WTC11 (cell line): Measurements from ENCODE around the gene MARVELD3. TPM values are rescaled to one million over a fixed set of nuclear protein-coding genes. Genes with fewer than 3 reads are reported as not detected.
"Not testable (repeated sequence)": the region's sequence is repeated elsewhere in the genome, so short reads cannot be mapped to it uniquely, and the experiment has no call there.

ENCODE experiments used
- ATAC-seq: fragments of 200-7000 bp; cut with Tn5 transposase; 2 replicates; pipeline ENCODE4 v1.10.0; 2021; ENCODE audit warnings: mild to moderate bottlenecking, moderate library complexity
- CTCF ChIA-PET: fragments of 300-600 bp; sonication (Branson Sonifier 250); formaldehyde crosslinking; loops from one replicate; lab custom pipeline; 2021; ENCODE audit warnings: antibody characterized with exemption; lab: Charles Lee
- POLR2A ChIA-PET: fragments of 350-600 bp; sonication (Branson Sonifier 250); formaldehyde crosslinking; loops from one replicate; lab custom pipeline; 2021; ENCODE audit warnings: antibody characterized with exemption; lab: Charles Lee
- DNase-seq: peaks from one replicate; pipeline ENCODE4 v3.0.0; 2021; ENCODE audit warnings: low spot score
- H3K27ac Mint-ChIP-seq: 2 replicates; pipeline ENCODE4 v1.8.0; 2021; ENCODE audit warnings: mixed read lengths
- H3K27me3 Mint-ChIP-seq: 2 replicates; pipeline ENCODE4 v1.8.0; 2021; ENCODE audit warnings: low read depth, mild to moderate bottlenecking, moderate library complexity, mixed read lengths
- H3K36me3 Mint-ChIP-seq: 2 replicates; pipeline ENCODE4 v1.8.0; 2021; ENCODE audit warnings: mixed read lengths
- H3K4me1 Mint-ChIP-seq: 2 replicates; pipeline ENCODE4 v1.8.0; 2022; ENCODE audit warnings: mixed read lengths
- H3K4me3 Mint-ChIP-seq: 2 replicates; pipeline ENCODE4 v1.8.0; 2021; ENCODE audit warnings: mild to moderate bottlenecking, moderate library complexity, mixed read lengths
- H3K9me3 Mint-ChIP-seq: 2 replicates; pipeline ENCODE4 v1.8.0; 2021; ENCODE audit warnings: mixed read lengths
- AFF4 ChIP-seq: sonication (generic); formaldehyde crosslinking; IDR thresholded peaks from 2 replicates; pipeline ENCODE4 v1.8.1; 2023; ENCODE audit warnings: mild to moderate bottlenecking, missing genetic modification reagents, borderline replicate concordance
- CREM ChIP-seq: sonication (generic); formaldehyde crosslinking; IDR thresholded peaks from 2 replicates; pipeline ENCODE4 v1.8.1; 2022; ENCODE audit warnings: mild to moderate bottlenecking, missing genetic modification reagents, moderate library complexity
- CTCF ChIP-seq: fragments of 200-600 bp; IDR thresholded peaks from 2 replicates; pipeline ENCODE4 v1.8.0; 2022; ENCODE audit warnings: antibody characterized with exemption
- EMX1 ChIP-seq: fragments of 250-450 bp; sonication (Bioruptor Pico); IDR thresholded peaks from 2 replicates; pipeline ENCODE4 v1.8.0; 2021; ENCODE audit warnings: mild to moderate bottlenecking
- ETV6 ChIP-seq: sonication (generic); formaldehyde crosslinking; IDR thresholded peaks from 2 replicates; pipeline ENCODE4 v1.8.1; 2022; ENCODE audit warnings: mild to moderate bottlenecking, missing genetic modification reagents
- FOXJ3 ChIP-seq: sonication (generic); formaldehyde crosslinking; IDR thresholded peaks from 2 replicates; pipeline ENCODE4 v1.9.0; 2021; ENCODE audit warnings: missing genetic modification reagents, mild to moderate bottlenecking, borderline replicate concordance
- GABPB1 ChIP-seq: sonication (generic); formaldehyde crosslinking; IDR thresholded peaks from 2 replicates; pipeline ENCODE4 v1.8.1; 2023; ENCODE audit warnings: mild to moderate bottlenecking, missing genetic modification reagents
- IRF2 ChIP-seq: sonication (generic); formaldehyde crosslinking; IDR thresholded peaks from 2 replicates; pipeline ENCODE4 v1.8.0; 2022; ENCODE audit warnings: low read depth, missing genetic modification reagents, borderline replicate concordance
- MAX ChIP-seq: sonication (generic); formaldehyde crosslinking; IDR thresholded peaks from 2 replicates; pipeline ENCODE4 v1.8.0; 2022; ENCODE audit warnings: mild to moderate bottlenecking, missing genetic modification reagents
- MYBL2 ChIP-seq: sonication (generic); formaldehyde crosslinking; IDR thresholded peaks from 2 replicates; pipeline ENCODE4 v1.8.1; 2023; ENCODE audit warnings: mild to moderate bottlenecking, moderate library complexity, missing genetic modification reagents
- SP1 ChIP-seq: sonication (generic); formaldehyde crosslinking; conservative IDR thresholded peaks from 2 replicates; pipeline ENCODE4 v1.8.1; 2022; ENCODE audit warnings: missing genetic modification reagents
- TP53 ChIP-seq: sonication (generic); formaldehyde crosslinking; IDR thresholded peaks from 2 replicates; pipeline ENCODE4 v1.8.1; 2023; ENCODE audit warnings: mild to moderate bottlenecking, missing genetic modification reagents
- ZNF121 ChIP-seq: sonication (generic); formaldehyde crosslinking; IDR thresholded peaks from 2 replicates; pipeline ENCODE4 v1.8.0; 2023; ENCODE audit warnings: missing genetic modification reagents
- ZNF138 ChIP-seq: sonication (generic); formaldehyde crosslinking; conservative IDR thresholded peaks from 2 replicates; pipeline ENCODE4 v1.8.1; 2022; ENCODE audit warnings: mild to moderate bottlenecking, moderate library complexity, missing genetic modification reagents
- ZSCAN18 ChIP-seq: fragments of 250-450 bp; sonication (Bioruptor Pico); IDR thresholded peaks from 2 replicates; pipeline ENCODE4 v2.1.2; 2022; ENCODE audit warnings: mild to moderate bottlenecking, moderate library complexity
- total RNA-seq: library from RNA; stranded (reverse); gene quantifications from 3 replicates; pipeline ENCODE4 v1.2.3, GENCODE V29; 2021
- TF ChIP-seq, protein P1 (sequence below): sonication (generic); formaldehyde crosslinking; IDR thresholded peaks from 2 replicates; pipeline ENCODE4 v1.8.0; 2023; ENCODE audit warnings: mild to moderate bottlenecking, missing genetic modification reagents
- TF ChIP-seq, protein P2 (sequence below): fragments of 250-450 bp; sonication (Bioruptor Pico); IDR thresholded peaks from 2 replicates; pipeline ENCODE4 v1.8.0; 2021; ENCODE audit warnings: mild to moderate bottlenecking

Gene MARVELD3
- total RNA-seq, 1 experiment from 2014 or later: 30.0 TPM

- H3K4me3 Mint-ChIP-seq, H3K9me3 Mint-ChIP-seq, DNase-seq, POLR2A ChIA-PET, ATAC-seq, H3K4me1 Mint-ChIP-seq, H3K27ac Mint-ChIP-seq, H3K36me3 Mint-ChIP-seq: not testable (repeated sequence)
- H3K27me3 Mint-ChIP-seq: peaks cover 28% of the 10 kb centered on the region
- CTCF ChIA-PET: interaction anchor here (3.3 kb wide), 1 partner anchor 16 kb away, joined by 11 read pairs; no protein-coding TSS in a partner anchor
- peak; percentile 88 for TF ChIP-seq GABPB1 (CRISPR knock-in tag)
Measured at GRCh38 chr16:71595340-71595826, 30.6 kb upstream of the MARVELD3 start.

DNA sequence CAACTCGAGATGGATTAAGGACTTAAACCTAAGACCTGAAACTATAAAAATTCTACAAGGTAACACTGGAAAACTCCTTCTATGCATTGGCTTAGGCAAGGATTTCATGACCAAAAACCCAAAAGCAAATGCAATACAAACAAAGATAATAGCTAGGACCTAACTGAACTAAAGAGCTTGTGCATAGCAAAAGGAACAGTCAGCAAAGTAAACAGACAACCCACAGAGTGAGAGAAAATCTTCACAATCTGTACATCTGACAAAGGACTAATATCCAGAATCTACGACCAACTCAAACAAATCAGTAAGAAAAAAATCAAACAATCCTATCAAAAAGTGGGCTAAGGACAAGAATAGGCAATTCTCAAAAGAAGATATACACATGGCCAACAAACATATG, 27.6 kb upstream of the MARVELD3 start:
- ATAC-seq, H3K9me3 Mint-ChIP-seq, H3K36me3 Mint-ChIP-seq, DNase-seq, H3K4me3 Mint-ChIP-seq, H3K4me1 Mint-ChIP-seq, POLR2A ChIA-PET, H3K27ac Mint-ChIP-seq: not testable (repeated sequence)
- CTCF ChIA-PET: interaction anchor here (3.3 kb wide), 1 partner anchor 13 kb away, joined by 11 read pairs; no protein-coding TSS in a partner anchor
- TF ChIP-seq GABPB1 (CRISPR knock-in tag): peak; percentile 80
- H3K27me3 Mint-ChIP-seq: peaks cover 15% of the 10 kb centered on the region; the same call in 1 of the 2 replicates

- POLR2A ChIA-PET: no interaction called here
- no peak for DNase-seq
- no peak overlapping the region for H3K4me3 Mint-ChIP-seq
- no peaks in the 10 kb centered on the region for H3K9me3 Mint-ChIP-seq
- H3K27me3 Mint-ChIP-seq: peaks cover 7% of the 10 kb centered on the region; the same call in 1 of the 2 replicates
- H3K27ac Mint-ChIP-seq: no peak overlapping the region
- H3K36me3 Mint-ChIP-seq: no peaks in the 10 kb centered on the region
- TF ChIP-seq AFF4 (CRISPR knock-in tag) (no peak), GABPB1 (CRISPR knock-in tag) (0 out of 2 replicates have a peak, but pooled peaks have one; percentile 25)
- TF ChIP-seq, all 79 proteins: peak for 1
- CTCF ChIA-PET: interaction anchor here (2.1 kb wide), 1 partner anchor 10 kb away, joined by 7 read pairs; no protein-coding TSS in a partner anchor
- no peak for ATAC-seq
- H3K4me1 Mint-ChIP-seq: peaks cover 5% of the 10 kb centered on the region; the same call in 1 of the 2 replicates
Measured at GRCh38 chr16:71600822-71601221, 25.2 kb upstream of the MARVELD3 start.

- Mint-ChIP-seq H3K27me3 (no peaks in the 10 kb centered on the region; the same call in 1 of the 2 replicates), H3K27ac (no peak overlapping the region), H3K4me1 (peaks cover 3% of the 10 kb centered on the region; the same call in 1 of the 2 replicates), H3K4me3 (no peak overlapping the region), H3K36me3 (no peaks in the 10 kb centered on the region), H3K9me3 (no peaks in the 10 kb centered on the region)
- ChIA-PET POLR2A (no interaction called here), CTCF (interaction anchor here (0.7 to 3.3 kb wide), 6 partner anchors 44 to 196 kb away, joined by 3 to 112 read pairs (median 4); partner anchors contain the start of gene CHST4)
- DNase-seq: no peak
- no peak for ATAC-seq
- TF ChIP-seq MAX: no peak
- no peak for TF ChIP-seq ZNF121 (CRISPR knock-in tag)
- TF ChIP-seq, protein P1, sequence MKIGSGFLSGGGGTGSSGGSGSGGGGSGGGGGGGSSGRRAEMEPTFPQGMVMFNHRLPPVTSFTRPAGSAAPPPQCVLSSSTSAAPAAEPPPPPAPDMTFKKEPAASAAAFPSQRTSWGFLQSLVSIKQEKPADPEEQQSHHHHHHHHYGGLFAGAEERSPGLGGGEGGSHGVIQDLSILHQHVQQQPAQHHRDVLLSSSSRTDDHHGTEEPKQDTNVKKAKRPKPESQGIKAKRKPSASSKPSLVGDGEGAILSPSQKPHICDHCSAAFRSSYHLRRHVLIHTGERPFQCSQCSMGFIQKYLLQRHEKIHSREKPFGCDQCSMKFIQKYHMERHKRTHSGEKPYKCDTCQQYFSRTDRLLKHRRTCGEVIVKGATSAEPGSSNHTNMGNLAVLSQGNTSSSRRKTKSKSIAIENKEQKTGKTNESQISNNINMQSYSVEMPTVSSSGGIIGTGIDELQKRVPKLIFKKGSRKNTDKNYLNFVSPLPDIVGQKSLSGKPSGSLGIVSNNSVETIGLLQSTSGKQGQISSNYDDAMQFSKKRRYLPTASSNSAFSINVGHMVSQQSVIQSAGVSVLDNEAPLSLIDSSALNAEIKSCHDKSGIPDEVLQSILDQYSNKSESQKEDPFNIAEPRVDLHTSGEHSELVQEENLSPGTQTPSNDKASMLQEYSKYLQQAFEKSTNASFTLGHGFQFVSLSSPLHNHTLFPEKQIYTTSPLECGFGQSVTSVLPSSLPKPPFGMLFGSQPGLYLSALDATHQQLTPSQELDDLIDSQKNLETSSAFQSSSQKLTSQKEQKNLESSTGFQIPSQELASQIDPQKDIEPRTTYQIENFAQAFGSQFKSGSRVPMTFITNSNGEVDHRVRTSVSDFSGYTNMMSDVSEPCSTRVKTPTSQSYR: no peak
- TF ChIP-seq CREM (CRISPR knock-in tag): no peak
- TF ChIP-seq ETV6 (CRISPR knock-in tag): no peak
- no peak for TF ChIP-seq TP53 (CRISPR knock-in tag)
- TF ChIP-seq, protein P2, sequence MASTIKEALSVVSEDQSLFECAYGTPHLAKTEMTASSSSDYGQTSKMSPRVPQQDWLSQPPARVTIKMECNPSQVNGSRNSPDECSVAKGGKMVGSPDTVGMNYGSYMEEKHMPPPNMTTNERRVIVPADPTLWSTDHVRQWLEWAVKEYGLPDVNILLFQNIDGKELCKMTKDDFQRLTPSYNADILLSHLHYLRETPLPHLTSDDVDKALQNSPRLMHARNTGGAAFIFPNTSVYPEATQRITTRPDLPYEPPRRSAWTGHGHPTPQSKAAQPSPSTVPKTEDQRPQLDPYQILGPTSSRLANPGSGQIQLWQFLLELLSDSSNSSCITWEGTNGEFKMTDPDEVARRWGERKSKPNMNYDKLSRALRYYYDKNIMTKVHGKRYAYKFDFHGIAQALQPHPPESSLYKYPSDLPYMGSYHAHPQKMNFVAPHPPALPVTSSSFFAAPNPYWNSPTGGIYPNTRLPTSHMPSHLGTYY (CRISPR knock-in tag): no peak
- no peak for TF ChIP-seq IRF2 (CRISPR knock-in tag)
- TF ChIP-seq MYBL2: no peak
- TF ChIP-seq SP1 (CRISPR knock-in tag): no peak
- TF ChIP-seq CTCF: no peak
- no peak for TF ChIP-seq ZNF138 (CRISPR knock-in tag)
- no peak for TF ChIP-seq FOXJ3 (CRISPR knock-in tag)
- no peak for TF ChIP-seq ZSCAN18 (CRISPR knock-in tag)
- TF ChIP-seq EMX1 (CRISPR knock-in tag): no peak
Measured at GRCh38 chr16:71609066-71609465, 16.9 kb upstream of the MARVELD3 start.
